ENCODE measurements around the gene CHADL. TPM values are rescaled to one million over a fixed set of nuclear protein-coding genes. Genes with fewer than 3 reads are reported as not detected.
A peak's percentile ranks its signal among the peaks of the same experiment; 100 is the strongest.

The CHADL gene
- total and polyA plus RNA-seq, 2 experiments from 2014 or later: 1.6 TPM; not detected in 1

- Mint-ChIP-seq H3K36me3 (ENCODE audit: low read depth) (peaks cover 52% of the 10 kb centered on the region), H3K4me1 (peaks cover 33% of the 10 kb centered on the region), H3K9me3 (no peaks in the 10 kb centered on the region), H3K27me3 (ENCODE audit: insufficient read depth, low read depth, poor library complexity) (peaks cover 8% of the 10 kb centered on the region), H3K4me3 (peak overlapping the region; percentile 86), H3K27ac (peak overlapping the region; percentile 56; the same call in 1 of the 2 replicates)
- TF ChIP-seq EZH2 (IDR thresholded peaks at IDR 0.05; ENCODE audit: low read depth, unreplicated experiment) (no peak), JUNB (IDR thresholded peaks at IDR 0.05; ENCODE audit: unreplicated experiment) (no peak), ZNF114 (CRISPR knock-in tag; IDR thresholded peaks at IDR 0.05) (no peak), ETS1 (IDR thresholded peaks at IDR 0.05) (no peak), NANOG (IDR thresholded peaks at IDR 0.05; ENCODE audit: borderline replicate concordance) (no peak), ZNF462 (CRISPR knock-in tag; IDR thresholded peaks at IDR 0.05) (no peak), REST (IDR thresholded peaks at IDR 0.05; ENCODE audit: unreplicated experiment) (no peak), EZH2phosphoT487 (IDR thresholded peaks at IDR 0.05; ENCODE audit: unreplicated experiment) (no peak), CTCF (conservative IDR thresholded peaks at IDR 0.05; ENCODE audit: low read depth in 2 of 2) (no peak), STAT1 (IDR thresholded peaks at IDR 0.05; ENCODE audit: unreplicated experiment) (no peak), CREB1 (CRISPR knock-in tag; IDR thresholded peaks at IDR 0.05; ENCODE audit: low read depth) (no peak), ZNF331 (CRISPR knock-in tag; IDR thresholded peaks at IDR 0.05; ENCODE audit: low read depth) (no peak)
- peaks cover 17% of the 10 kb centered on the region for H3F3A ChIP-seq (replicated peaks; ENCODE audit: low read depth)
- H3K4me1 ChIP-seq (ENCODE audit: insufficient read depth): peaks cover 31% of the 10 kb centered on the region
- H2AFZ ChIP-seq: no peak overlapping the region
- no peaks in the 10 kb centered on the region for H3K9me2 ChIP-seq (ENCODE audit: insufficient read depth)
- peak overlapping the region; percentile 91 for H3K4me3 ChIP-seq
- H4K20me1 ChIP-seq (replicated peaks; ENCODE audit: insufficient read depth): peaks cover 45% of the 10 kb centered on the region
- H3K36me3 ChIP-seq (ENCODE audit: insufficient read depth): peaks cover 42% of the 10 kb centered on the region
- H3K4me2 ChIP-seq: peak overlapping the region; percentile 98; the same call in 1 of the 2 replicates
- H3K27me3 ChIP-seq (ENCODE audit: insufficient read depth): no peaks in the 10 kb centered on the region
- DNase-seq (ENCODE audit: low spot score) (no peak), ATAC-seq (no peak)
- peaks cover 57% of the 10 kb centered on the region for H3K79me2 ChIP-seq (replicated peaks; ENCODE audit: insufficient read depth)
- peak overlapping the region; percentile 63 for H3K27ac ChIP-seq (ENCODE audit: low read depth)
These were observed 43.7 kb upstream of the CHADL start for GRCh38 chr22:41284465-41284864.
